ENCODE measurements around the gene ZNF606. TPM values are rescaled to one million over a fixed set of nuclear protein-coding genes. Genes with fewer than 3 reads are reported as not detected.

ZNF606 gene
- total RNA-seq, 1 donor from 2014 or later, result 17.0 TPM

DNA sequence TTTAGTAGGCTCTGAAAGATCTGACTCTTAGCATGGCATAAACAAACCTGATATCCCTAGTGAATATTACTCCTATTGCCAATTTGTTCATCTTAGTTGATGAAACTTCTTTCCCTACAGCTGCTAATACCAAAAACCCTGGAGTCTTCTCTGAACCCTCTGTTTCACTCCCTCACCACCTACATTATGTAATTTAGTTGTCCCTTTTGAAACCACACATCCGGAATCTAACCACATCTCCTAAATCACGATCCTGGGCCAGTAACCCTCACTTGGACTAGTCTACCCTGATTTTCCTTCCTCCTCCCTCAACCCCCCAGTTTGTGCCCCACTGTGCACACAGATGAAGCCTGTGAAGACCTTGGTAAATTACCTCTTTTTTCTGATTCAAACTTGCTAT lies 56.3 kb downstream of the ZNF606 start:
- no peaks in the 10 kb centered on the region for H3K27me3 ChIP-seq (ENCODE audit: control insufficient read depth, insufficient read depth, low read length)
- DNase-seq (ENCODE audit: low read depth), result no peak
- no peak for TF ChIP-seq CTCF (IDR thresholded peaks at IDR 0.05; ENCODE audit: insufficient read depth, low read length, poor library complexity, severe bottlenecking)
- H3K4me3 ChIP-seq (ENCODE audit: low read depth, low read length), result no peak overlapping the region
- no peaks in the 10 kb centered on the region for H3K36me3 ChIP-seq (ENCODE audit: control insufficient read depth, insufficient read depth, low read length)

DNA sequence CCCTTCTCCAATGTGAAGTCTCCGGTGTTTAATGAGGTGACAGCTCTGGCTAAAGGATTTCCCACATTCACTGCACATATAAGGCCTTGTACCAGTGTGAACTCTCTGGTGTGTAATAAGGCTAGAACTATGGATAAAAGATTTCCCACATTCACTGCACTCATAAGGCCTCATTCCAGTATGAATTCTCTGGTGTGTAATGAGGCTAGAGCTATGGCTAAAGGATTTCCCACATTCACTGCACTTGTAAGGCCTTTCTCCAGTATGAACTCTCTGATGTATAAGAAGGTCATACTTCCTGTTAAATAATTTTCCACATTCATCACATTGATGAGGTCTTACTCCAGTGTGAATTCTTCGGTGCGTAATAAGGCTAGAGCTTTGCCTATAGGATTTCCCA lies 61.0 kb downstream of the ZNF606 start:
- no peak for DNase-seq (ENCODE audit: low read depth)
- TF ChIP-seq CTCF (IDR thresholded peaks at IDR 0.05; ENCODE audit: insufficient read depth, low read length, poor library complexity, severe bottlenecking), result no peak
- Histone ChIP-seq H3K36me3 (ENCODE audit: control insufficient read depth, insufficient read depth, low read length) (no peaks in the 10 kb centered on the region), H3K4me3 (ENCODE audit: low read depth, low read length) (no peak overlapping the region), H3K27me3 (ENCODE audit: control insufficient read depth, insufficient read depth, low read length) (no peaks in the 10 kb centered on the region)

DNA sequence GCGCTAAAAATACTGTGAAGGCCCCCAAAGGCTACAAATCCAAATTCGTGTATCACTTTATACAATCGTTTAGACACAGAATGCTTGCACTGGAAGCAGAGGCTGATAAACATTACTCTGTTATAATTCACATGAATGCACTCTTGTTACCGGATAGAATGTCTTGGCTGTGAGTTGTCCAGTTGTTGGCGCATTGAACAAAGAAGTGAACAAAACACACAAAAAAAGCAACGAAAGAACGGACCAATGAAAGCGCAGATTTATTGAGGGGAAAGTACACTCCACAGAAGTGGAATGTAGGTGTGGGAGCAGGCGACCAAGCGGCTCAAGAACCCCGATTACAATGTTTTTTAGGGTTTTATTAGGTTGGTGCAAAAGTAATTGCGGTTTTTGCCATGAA lies 66.9 kb downstream of the ZNF606 start:
- no peaks in the 10 kb centered on the region for H3K36me3 ChIP-seq (ENCODE audit: control insufficient read depth, insufficient read depth, low read length)
- no peak for TF ChIP-seq CTCF (IDR thresholded peaks at IDR 0.05; ENCODE audit: insufficient read depth, low read length, poor library complexity, severe bottlenecking)

GRCh38 chr19:57934820-57935665 lies 67.6 kb downstream of the ZNF606 start, which contains the start of gene ZNF418:
TSS of gene ZNF418 (minus strand) at chr19:57935402. CDS start at chr19:57933822, 1,580 bp downstream.
- TF ChIP-seq CTCF (IDR thresholded peaks at IDR 0.05; ENCODE audit: insufficient read depth, low read length, poor library complexity, severe bottlenecking), result no peak
- peak; percentile 62 for DNase-seq (ENCODE audit: low read depth)
- Histone ChIP-seq H3K27me3 (ENCODE audit: control insufficient read depth, insufficient read depth, low read length) (no peaks in the 10 kb centered on the region), H3K36me3 (ENCODE audit: control insufficient read depth, insufficient read depth, low read length) (no peaks in the 10 kb centered on the region), H3K4me3 (ENCODE audit: low read depth, low read length) (peak within 1 kb of the TSS; percentile 82)

More for the DNA sequence above, 66.9 kb downstream of the ZNF606 start:
- no peak for DNase-seq (ENCODE audit: low read depth)
- Histone ChIP-seq H3K4me3 (ENCODE audit: low read depth, low read length) (no peak overlapping the region), H3K27me3 (ENCODE audit: control insufficient read depth, insufficient read depth, low read length) (no peaks in the 10 kb centered on the region)

GRCh38 chr19:57927587-57927986 lies 75.0 kb downstream of the ZNF606 start:
- Histone ChIP-seq H3K27me3 (ENCODE audit: control insufficient read depth, insufficient read depth, low read length) (no peaks in the 10 kb centered on the region), H3K4me3 (ENCODE audit: low read depth, low read length) (no peak overlapping the region), H3K36me3 (ENCODE audit: control insufficient read depth, insufficient read depth, low read length) (no peaks in the 10 kb centered on the region)
- no peak for TF ChIP-seq CTCF (IDR thresholded peaks at IDR 0.05; ENCODE audit: insufficient read depth, low read length, poor library complexity, severe bottlenecking)
- no peak for DNase-seq (ENCODE audit: low read depth)

Other genes starting within 250 kb of the ZNF606 start
- gene ZNF586, start 233.1 kb downstream of the ZNF606 start, total RNA-seq, result 9.0 and 10.9 TPM in 2 replicates
- gene ZNF552, start 187.9 kb downstream of the ZNF606 start, total RNA-seq, result 7.9 and 8.2 TPM in 2 replicates
- 15.3 and 16.3 TPM in 2 replicates for gene ZNF587B, start 172.5 kb downstream of the ZNF606 start, total RNA-seq
- 15.8 and 19.3 TPM in 2 replicates for gene ZNF587, start 153.0 kb downstream of the ZNF606 start, total RNA-seq
- 9.9 and 19.3 TPM in 2 replicates for gene ZNF814, start 113.8 kb downstream of the ZNF606 start, total RNA-seq
- gene ZNF417, start 86.2 kb downstream of the ZNF606 start, total RNA-seq, result 7.3 and 12.3 TPM in 2 replicates
- 1.9 and 2.6 TPM in 2 replicates for gene ZNF418, start 67.4 kb downstream of the ZNF606 start, total RNA-seq
- gene ZNF256, start 55.1 kb downstream of the ZNF606 start, total RNA-seq, result 3.1 and 8.0 TPM in 2 replicates
- 0.17 TPM in 1 of 2 replicates, not detected in the other for gene C19orf18, start 28.3 kb downstream of the ZNF606 start, total RNA-seq
- gene ZSCAN1, start 31.2 kb upstream of the ZNF606 start, total RNA-seq, result not detected in 2 replicates
- 4.6 and 5.1 TPM in 2 replicates for gene ZNF135, start 56.5 kb upstream of the ZNF606 start, total RNA-seq
- 64.9 and 79.3 TPM in 2 replicates for gene ZSCAN18, start 95.4 kb upstream of the ZNF606 start, total RNA-seq
- 5.7 and 10.5 TPM in 2 replicates for gene ZNF329, start 148.0 kb upstream of the ZNF606 start, total RNA-seq
- gene ZNF274, start 180.2 kb upstream of the ZNF606 start, total RNA-seq, result 16.8 and 25.3 TPM in 2 replicates
- gene ZNF544, start 226.1 kb upstream of the ZNF606 start, total RNA-seq, result 34.4 and 40.6 TPM in 2 replicates

Measured in kidney epithelial cell (primary cell).